Panc1 (cell line): ENCODE measurements around the gene TPD52L1. TPM values are rescaled to one million over a fixed set of nuclear protein-coding genes. Genes with fewer than 3 reads are reported as not detected.

ENCODE experiments used
- ATAC-seq: fragments of 200-7000 bp; cut with Tn5 transposase; 2 replicates; pipeline ENCODE4 v1.9.1; 2020; ENCODE audit warnings: mild to moderate bottlenecking, moderate library complexity
- BruUV-seq: library from RNA; stranded (reverse); fragments of 400-500 nt; replicated peaks from 2 replicates; lab custom pipeline; 2021; lab: Mats Ljungman, UMichigan
- CTCF ChIA-PET: fragments of 300-600 bp; sonication (Branson Sonifier 250); formaldehyde crosslinking; loops from one replicate; lab custom pipeline; 2022; ENCODE audit warnings: antibody characterized with exemption; lab: Charles Lee
- POLR2A ChIA-PET: fragments of 300-600 bp; sonication (Branson Sonifier 250); formaldehyde crosslinking; loops from one replicate; lab custom pipeline; 2022; ENCODE audit warnings: antibody characterized with exemption; lab: Charles Lee
- DNase-seq: peaks from one replicate; pipeline ENCODE4 v3.0.0-alpha.2; 2010; ENCODE audit warnings: low read depth, low spot score
- H3K27ac ChIP-seq: 2 replicates; pipeline ENCODE4 v1.5.1; 2011; ENCODE audit warnings: mild to moderate bottlenecking, low read length, inconsistent platforms
- H3K27me3 ChIP-seq: fragments of 200-500 bp; sonication (Bioruptor generic); 2 replicates; pipeline ENCODE4 v1.6.0; 2014; ENCODE audit warnings: low read length, inconsistent platforms; ENCODE audit not compliant: control insufficient read depth, insufficient read depth
- H3K36me3 ChIP-seq: fragments of 200-500 bp; sonication (Bioruptor generic); 2 replicates; pipeline ENCODE4 v1.5.1; 2014; ENCODE audit warnings: inconsistent platforms, mild to moderate bottlenecking, low read length, moderate library complexity; ENCODE audit not compliant: control insufficient read depth, insufficient read depth
- H3K4me1 ChIP-seq: 2 replicates; pipeline ENCODE4 v1.5.1; 2011; ENCODE audit warnings: inconsistent platforms, mild to moderate bottlenecking, low read length, moderate library complexity; ENCODE audit not compliant: control insufficient read depth, insufficient read depth
- H3K4me3 ChIP-seq, 2 experiments: 2 replicates each; pipeline ENCODE4 v1.5.1; 2011 to 2012; ENCODE audit warnings: low read depth in 2 of 2, low read length in 2 of 2, mild to moderate bottlenecking in 2 of 2, inconsistent platforms in 1 of 2, moderate library complexity in 1 of 2
- H3K9me3 ChIP-seq: fragments of 200-500 bp; sonication (Bioruptor generic); 2 replicates; pipeline ENCODE4 v1.5.1; 2014; ENCODE audit warnings: low read depth, mild to moderate bottlenecking, inconsistent platforms, low read length, moderate library complexity; ENCODE audit not compliant: control insufficient read depth, insufficient read depth
- CTCF ChIP-seq: fragments of 450-650 bp; IDR thresholded peaks from 2 replicates; pipeline ENCODE4 v1.5.1; 2017; ENCODE audit warnings: mild to moderate bottlenecking
- POLR2AphosphoS5 ChIP-seq: IDR thresholded peaks from 2 replicates; pipeline ENCODE4 v1.6.1; 2012; ENCODE audit warnings: mild to moderate bottlenecking, low read depth, low read length, moderate library complexity
- REST ChIP-seq, 2 experiments: IDR thresholded peaks; 2 replicates each; pipeline ENCODE4 v1.6.1; 2011 to 2012; ENCODE audit warnings: low read depth in 2 of 2, control low read depth in 1 of 2, low read length in 1 of 2, mild to moderate bottlenecking in 1 of 2, moderate library complexity in 1 of 2; ENCODE audit not compliant: insufficient read depth in 1 of 2
- SIN3A ChIP-seq: IDR thresholded peaks from 2 replicates; pipeline ENCODE4 v1.6.1; 2012; ENCODE audit warnings: low read depth, mild to moderate bottlenecking, low read length, moderate library complexity, borderline replicate concordance; ENCODE audit not compliant: insufficient read depth
- TCF7L2 ChIP-seq: IDR thresholded peaks from 2 replicates; pipeline ENCODE4 v1.6.1; 2011; ENCODE audit warnings: mild to moderate bottlenecking, low read depth, low read length, inconsistent platforms
- in situ Hi-C: cut with HindIII; loops from 2 replicates; pipeline ENCODE4 v1.10.0; 2016; ENCODE audit warnings: low sequenced_read_pairs, low pct_unique_long_range_greater_than_20kb
- intact Hi-C: fragments of 100-400 bp; cut with micrococcal nuclease; formaldehyde crosslinking; loops from one replicate; pipeline ENCODE4 v1.10.0; 2022; ENCODE audit not compliant: unreplicated experiment
- total RNA-seq: library from RNA; stranded (reverse); gene quantifications from one replicate; pipeline ENCODE4 v1.2.1, GENCODE V29; 2021; ENCODE audit not compliant: unreplicated experiment

The TPD52L1 gene
- total RNA-seq, 1 experiment from 2014 or later = 2.9 TPM

GRCh38 chr6:125207956-125208355 lies 54.4 kb downstream of the TPD52L1 start:
- Histone ChIP-seq H3K27ac (no peak overlapping the region), H3K4me3 (no peak overlapping the region), H3K27me3 (no peaks in the 10 kb centered on the region), H3K4me1 (no peaks in the 10 kb centered on the region), H3K36me3 (no peaks in the 10 kb centered on the region), H3K9me3 (no peaks in the 10 kb centered on the region)
- TF ChIP-seq CTCF = no peak
- TF ChIP-seq SIN3A = no peak
- TF ChIP-seq TCF7L2 = no peak
- no peak for TF ChIP-seq POLR2AphosphoS5
- TF ChIP-seq REST (IDR thresholded peaks at IDR 0.05; ENCODE audit: insufficient read depth in 1 of 2, low read depth in 2 of 2, low read length in 1 of 2) = no peak
- CTCF ChIA-PET = no interaction called here
- no peak for ATAC-seq
- no TSS peak for BruUV-seq
- intact Hi-C loops = no loop called here
- DNase-seq = no peak
- POLR2A ChIA-PET = no interaction called here
- in situ Hi-C loops = no loop called here

GRCh38 chr6:125208625-125209249 lies 55.2 kb downstream of the TPD52L1 start:
- ChIA-PET POLR2A (no interaction called here), CTCF (no interaction called here)
- no TSS peak for BruUV-seq
- Histone ChIP-seq H3K4me3 (no peak overlapping the region), H3K36me3 (no peaks in the 10 kb centered on the region), H3K4me1 (no peaks in the 10 kb centered on the region), H3K9me3 (no peaks in the 10 kb centered on the region), H3K27me3 (no peaks in the 10 kb centered on the region), H3K27ac (no peak overlapping the region)
- in situ Hi-C loops = no loop called here
- intact Hi-C loops = no loop called here
- ATAC-seq = no peak
- TF ChIP-seq CTCF = no peak
- TF ChIP-seq REST (IDR thresholded peaks at IDR 0.05; ENCODE audit: insufficient read depth in 1 of 2, low read depth in 2 of 2, low read length in 1 of 2) = no peak
- no peak for TF ChIP-seq SIN3A
- TF ChIP-seq TCF7L2 = no peak
- no peak for TF ChIP-seq POLR2AphosphoS5
- DNase-seq = no peak
